GM18502 (cell line): ENCODE measurements around the gene GOLGA6L10.
"Not testable (repeated sequence)": the region's sequence is repeated elsewhere in the genome, so short reads cannot be mapped to it uniquely, and the experiment has no call there.

ENCODE experiments used
- ATAC-seq: cut with Tn5 transposase; IDR thresholded peaks from one replicate; pipeline ENCODE4 v1.9.1; 2021; ENCODE audit warnings: mild to moderate bottlenecking; ENCODE audit not compliant: unreplicated experiment, poor library complexity

GOLGA6L10 gene

GRCh38 chr15:82343851-82344250 is 5.4 kb downstream of the GOLGA6L10 start:
- ATAC-seq, result not testable (repeated sequence)

DNA sequence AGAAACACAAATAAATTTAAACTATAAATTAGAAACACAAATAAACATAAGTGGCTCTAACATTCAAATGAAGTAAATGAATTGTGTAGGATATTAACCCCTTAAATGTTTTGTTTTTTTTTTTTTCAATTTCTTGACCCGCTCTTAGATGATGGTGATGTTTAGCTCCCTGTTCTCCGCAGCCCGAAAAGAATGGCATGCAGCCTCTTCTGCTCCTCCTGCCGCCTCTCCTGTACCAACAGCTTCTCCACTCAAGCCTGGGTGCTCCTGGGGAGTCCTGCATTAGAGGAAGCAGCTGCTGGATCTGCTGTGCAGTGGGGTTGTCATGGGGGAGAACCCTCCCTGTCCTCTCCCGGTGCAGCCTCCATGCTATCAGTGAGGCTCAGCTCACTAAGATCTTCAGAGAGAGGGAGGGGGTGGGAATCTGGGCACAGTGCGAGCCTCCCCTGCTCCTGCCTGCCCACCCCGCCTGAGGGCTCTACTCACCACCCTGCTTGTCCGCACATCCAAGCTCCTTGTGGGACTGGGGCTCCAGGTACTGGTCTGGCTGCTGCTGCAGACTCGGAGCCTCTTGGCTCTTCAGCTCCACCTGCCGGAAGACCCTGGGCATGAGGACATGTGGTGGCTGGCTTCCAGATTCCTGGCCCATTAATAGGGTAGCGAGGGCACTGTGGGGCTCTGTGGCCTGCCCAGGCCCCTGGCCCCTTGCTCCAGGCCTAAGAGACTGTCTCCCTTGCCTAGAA is 6.5 kb downstream of the GOLGA6L10 start:
- not testable (repeated sequence) for ATAC-seq

DNA sequence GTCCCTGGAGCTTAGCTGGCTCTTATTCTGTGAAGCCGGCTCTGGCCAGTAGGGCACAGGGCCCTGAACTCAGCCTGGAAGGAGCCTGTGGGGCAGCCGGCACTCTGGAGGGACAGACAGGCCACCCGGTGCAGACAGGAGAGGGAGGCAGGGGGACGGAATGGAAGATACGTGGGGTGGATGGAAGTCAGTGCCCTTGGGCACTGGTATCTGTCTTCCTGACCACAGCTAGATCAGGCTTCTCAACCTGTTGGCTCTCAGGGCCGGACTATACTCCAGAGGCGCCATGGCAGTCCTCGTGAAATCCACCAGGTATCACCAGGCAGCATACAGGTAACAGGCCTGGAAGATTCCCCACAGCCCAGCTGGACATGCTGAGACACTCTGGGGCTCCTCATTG is 10.7 kb downstream of the GOLGA6L10 start:
- ATAC-seq, result not testable (repeated sequence)

- ATAC-seq, result not testable (repeated sequence)
Measured at GRCh38 chr15:82338053-82338452, 11.2 kb downstream of the GOLGA6L10 start.

- not testable (repeated sequence) for ATAC-seq
Measured at GRCh38 chr15:82337051-82337450, 12.2 kb downstream of the GOLGA6L10 start.

- not testable (repeated sequence) for ATAC-seq
Measured at GRCh38 chr15:82336180-82336647, 13.1 kb downstream of the GOLGA6L10 start.

DNA sequence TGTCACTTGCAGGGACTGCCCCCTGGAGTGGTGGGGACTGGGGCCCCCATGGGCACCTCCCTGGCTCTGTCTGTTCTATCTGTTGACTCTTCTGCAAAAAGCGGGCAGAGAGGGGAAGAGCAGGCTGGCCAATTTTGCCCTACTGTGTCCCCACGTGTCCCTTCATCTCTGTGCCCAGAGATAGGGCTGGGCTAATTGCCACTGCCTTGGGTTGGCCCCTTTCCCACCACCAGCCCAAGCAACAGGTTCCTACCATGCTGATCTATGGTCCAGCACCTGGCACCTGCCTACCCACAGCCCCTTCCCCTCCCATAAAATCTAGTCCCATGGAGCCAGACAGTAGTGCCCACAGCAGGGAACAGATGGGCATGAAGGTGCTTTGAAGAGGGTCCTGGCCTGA is 14.3 kb downstream of the GOLGA6L10 start:
- ATAC-seq, result not testable (repeated sequence)

- ATAC-seq, result not testable (repeated sequence)
Measured at GRCh38 chr15:82334554-82334932, 14.7 kb downstream of the GOLGA6L10 start.

GRCh38 chr15:82333603-82334553 is 15.4 kb downstream of the GOLGA6L10 start:
- not testable (repeated sequence) for ATAC-seq

DNA sequence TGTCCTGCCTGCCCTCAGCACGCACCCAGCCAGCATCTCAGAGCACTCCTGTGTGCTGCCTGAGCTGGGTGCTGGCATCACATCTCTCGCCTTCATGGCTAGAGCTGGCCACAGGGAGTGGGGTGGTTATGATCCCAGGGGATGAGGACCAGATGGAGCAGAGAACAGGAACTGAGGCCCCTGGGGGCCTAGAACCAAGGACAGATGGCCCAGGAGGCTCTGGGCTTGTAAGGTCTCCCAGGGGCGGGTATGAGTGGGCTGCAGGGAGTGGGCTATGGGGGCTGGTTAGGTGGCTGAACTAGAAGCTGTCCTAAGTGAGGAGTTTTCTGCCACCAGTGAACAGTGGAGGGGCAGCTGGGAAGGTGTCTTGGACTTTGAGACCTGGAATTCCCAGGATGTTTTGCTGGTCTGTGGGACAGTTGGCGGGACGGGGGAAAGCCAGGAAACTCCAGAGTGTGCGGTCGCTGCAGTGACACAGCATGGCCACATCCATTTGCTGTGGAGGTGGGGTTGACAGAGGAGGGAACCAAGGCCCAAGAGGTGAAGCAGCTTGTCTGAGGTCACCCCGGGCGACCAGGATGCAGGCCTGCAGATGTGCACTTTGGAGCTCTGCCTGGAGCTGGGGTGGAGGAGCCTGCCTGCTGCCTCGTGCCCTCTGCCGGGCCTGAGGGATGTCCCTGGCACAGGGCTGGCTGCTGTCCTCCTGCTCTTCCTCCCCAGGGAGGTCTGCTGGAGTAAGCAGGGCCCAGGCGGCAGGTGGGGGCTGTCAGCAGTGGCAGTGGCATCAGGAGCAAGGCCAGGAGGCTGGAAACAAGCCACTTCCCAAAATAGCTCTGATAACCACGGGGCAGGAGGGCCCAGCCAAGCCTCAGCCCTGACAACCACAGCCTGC is 16.3 kb downstream of the GOLGA6L10 start:
- ATAC-seq, result not testable (repeated sequence)

GRCh38 chr15:82331576-82332304 is 17.5 kb downstream of the GOLGA6L10 start:
- peak; percentile 69 for ATAC-seq

- not testable (repeated sequence) for ATAC-seq
Measured at GRCh38 chr15:82330921-82331320, 18.4 kb downstream of the GOLGA6L10 start.

GRCh38 chr15:82329039-82329438 is 20.2 kb downstream of the GOLGA6L10 start:
- ATAC-seq, result not testable (repeated sequence)

DNA sequence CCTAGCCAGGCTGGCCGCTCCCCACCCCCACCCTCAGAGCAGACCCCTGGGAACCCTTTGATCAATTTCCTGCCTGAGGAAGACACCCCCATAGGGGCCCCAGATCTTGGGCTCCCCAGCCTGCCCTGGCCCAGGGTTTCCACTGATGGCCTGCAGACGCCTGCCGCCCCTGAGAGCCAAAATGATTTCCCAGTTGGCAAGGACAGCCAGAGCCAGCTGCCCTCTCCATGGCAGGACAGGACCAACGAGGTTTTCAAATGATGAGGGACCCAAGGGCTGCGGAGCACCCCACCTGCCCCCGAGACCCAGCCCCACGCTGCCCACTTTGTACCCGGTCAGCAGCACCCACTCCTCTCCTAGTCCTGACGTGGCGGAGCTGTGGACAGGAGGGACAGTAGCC is 21.9 kb downstream of the GOLGA6L10 start:
- ATAC-seq, result not testable (repeated sequence)

DNA sequence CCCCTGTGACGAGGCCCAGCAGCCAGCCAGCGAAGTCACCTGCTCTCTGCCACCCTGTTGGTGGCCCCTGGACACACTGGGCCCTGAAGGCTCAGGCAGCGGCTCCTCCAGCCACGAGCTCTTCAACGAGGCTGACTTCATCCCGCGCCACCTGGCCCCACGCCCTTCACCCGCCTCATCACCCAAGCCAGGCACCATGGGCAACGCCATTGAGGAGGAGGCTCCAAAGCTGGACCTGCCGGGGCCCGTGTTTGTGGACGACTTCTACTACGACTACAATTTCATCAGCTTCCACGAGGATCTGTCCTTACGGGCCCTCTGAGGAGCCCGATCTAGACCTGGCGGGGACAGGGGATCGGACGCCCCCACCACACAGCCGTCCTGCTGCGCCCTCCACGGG is 22.4 kb downstream of the GOLGA6L10 start:
- ATAC-seq, result not testable (repeated sequence)

- not testable (repeated sequence) for ATAC-seq
Measured at GRCh38 chr15:82325646-82326045, 23.6 kb downstream of the GOLGA6L10 start.

DNA sequence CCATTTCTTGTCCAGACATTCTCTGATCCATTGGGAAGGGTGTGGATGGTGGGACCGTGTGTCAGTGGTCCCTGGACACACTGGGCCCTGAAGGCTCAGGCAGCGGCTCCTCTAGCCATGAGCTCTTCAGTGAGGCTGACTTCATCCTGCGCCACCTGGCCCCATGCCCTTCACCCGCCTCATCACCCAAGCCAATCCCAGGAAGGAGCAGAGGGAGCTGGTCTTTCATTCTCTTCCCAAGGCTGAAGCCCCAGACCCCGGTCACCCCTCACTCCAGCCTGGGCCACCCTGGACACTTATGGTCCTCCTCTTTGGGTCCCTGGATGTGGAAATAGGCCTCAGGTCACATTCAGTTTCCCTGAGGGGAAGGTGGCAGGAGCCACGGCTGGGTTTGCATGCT is 24.4 kb downstream of the GOLGA6L10 start:
- ATAC-seq, result not testable (repeated sequence)

- ATAC-seq, result not testable (repeated sequence)
Measured at GRCh38 chr15:82322488-82322887, 26.8 kb downstream of the GOLGA6L10 start.

- not testable (repeated sequence) for ATAC-seq
Measured at GRCh38 chr15:82320861-82321260, 28.4 kb downstream of the GOLGA6L10 start.
